GM21390 (cell line): ENCODE data around the gene DNAI4.
"Not testable (repeated sequence)": the region's sequence is repeated elsewhere in the genome, so short reads cannot be mapped to it uniquely, and the experiment has no call there.

Experiments
- ATAC-seq: cut with Tn5 transposase; IDR thresholded peaks from one replicate; pipeline ENCODE4 v1.9.1; 2021; ENCODE audit not compliant: unreplicated experiment

DNAI4 gene

GRCh38 chr1:66924756-66925557 is at the start of gene DNAI4, which contains the start of gene MIER1:
Gene DNAI4, minus strand, starts transcription at chr1:66924856. Its CDS starts 25 bp downstream, at chr1:66924831.
Gene MIER1, plus strand, starts transcription at chr1:66924990. Its CDS starts 39 bp downstream, at chr1:66925029.
- peak; percentile 92 for ATAC-seq

- no peak for ATAC-seq
Observed at GRCh38 chr1:66968574-66968973, 43.9 kb upstream of the DNAI4 start.

GRCh38 chr1:66966188-66966873 is 41.7 kb upstream of the DNAI4 start:
- ATAC-seq, result not testable (repeated sequence)

- no peak for ATAC-seq
Observed at GRCh38 chr1:66957938-66958337, 33.3 kb upstream of the DNAI4 start.

GRCh38 chr1:66954208-66954607 is 29.6 kb upstream of the DNAI4 start:
- ATAC-seq, result peak; percentile 73

GRCh38 chr1:66951513-66951912 is 26.9 kb upstream of the DNAI4 start:
- ATAC-seq, result no peak

- no peak for ATAC-seq
Observed at GRCh38 chr1:66947267-66947666, 22.6 kb upstream of the DNAI4 start.

- no peak for ATAC-seq
Observed at GRCh38 chr1:66945316-66945715, 20.7 kb upstream of the DNAI4 start.

GRCh38 chr1:66944330-66945274 is 19.9 kb upstream of the DNAI4 start:
- no peak for ATAC-seq

GRCh38 chr1:66943361-66943969 is 18.8 kb upstream of the DNAI4 start:
- ATAC-seq, result no peak

GRCh38 chr1:66940981-66941380 is 16.3 kb upstream of the DNAI4 start:
- no peak for ATAC-seq

- no peak for ATAC-seq
Observed at GRCh38 chr1:66938613-66939012, 14.0 kb upstream of the DNAI4 start.

GRCh38 chr1:66937529-66938234 is 13.0 kb upstream of the DNAI4 start:
- no peak for ATAC-seq

GRCh38 chr1:66933887-66934700 is 9.4 kb upstream of the DNAI4 start:
- ATAC-seq, result no peak

- ATAC-seq, result no peak
Observed at GRCh38 chr1:66932291-66932690, 7.6 kb upstream of the DNAI4 start.

- ATAC-seq, result no peak
Observed at GRCh38 chr1:66931590-66931989, 6.9 kb upstream of the DNAI4 start.

GRCh38 chr1:66930823-66931174 is 6.1 kb upstream of the DNAI4 start:
- peak; percentile 0 for ATAC-seq

GRCh38 chr1:66929999-66930822 is 5.6 kb upstream of the DNAI4 start:
- ATAC-seq, result peak; percentile 65

GRCh38 chr1:66929691-66929998 is 5.0 kb upstream of the DNAI4 start:
- no peak for ATAC-seq
